OCI-LY3 (cell line): ENCODE results near the gene IL4I1.

ENCODE experiments used
- H2AFZ ChIP-seq: fragments of 200-600, 300-600 bp; shearing (Covaris generic); 2 replicates; pipeline ENCODE4 v1.6.0; 2014; ENCODE audit warnings: antibody characterized with exemption, low read depth, low read length
- H3K27ac ChIP-seq: fragments of 200-600, 300-600 bp; sonication (generic); 2 replicates; pipeline ENCODE4 v1.5.1; 2014; ENCODE audit warnings: mild to moderate bottlenecking, low read length, moderate library complexity, mixed read lengths
- H3K27me3 ChIP-seq: fragments of 200-600, 300-600 bp; sonication (generic); 2 replicates; pipeline ENCODE4 v1.6.1; 2014; ENCODE audit warnings: low read depth, low read length, mixed read lengths
- H3K36me3 ChIP-seq: fragments of 200-600, 300-600 bp; sonication (generic); replicated peaks from 2 replicates; pipeline ENCODE3; 2014; ENCODE audit warnings: low read depth, low read length, mixed read lengths
- H3K4me1 ChIP-seq: fragments of 300-600, 200-600 bp; sonication (generic); 2 replicates; pipeline ENCODE4 v1.6.1; 2014; ENCODE audit warnings: low read length, mixed read lengths
- H3K4me2 ChIP-seq: fragments of 200-600, 300-600 bp; sonication (generic); 2 replicates; pipeline ENCODE4 v1.6.1; 2014; ENCODE audit warnings: low read length, mixed read lengths
- H3K4me3 ChIP-seq: fragments of 300-600, 200-600 bp; sonication (generic); 2 replicates; pipeline ENCODE4 v1.5.1; 2014; ENCODE audit warnings: antibody characterized with exemption, mild to moderate bottlenecking, low read length, moderate library complexity
- H3K79me2 ChIP-seq: fragments of 300-600, 200-600 bp; shearing (Covaris generic); 2 replicates; pipeline ENCODE4 v1.6.1; 2014; ENCODE audit warnings: mild to moderate bottlenecking, low read length, mixed read lengths
- H3K9ac ChIP-seq: fragments of 300-600, 200-600 bp; shearing (Covaris generic); 2 replicates; pipeline ENCODE4 v1.6.0; 2014; ENCODE audit warnings: mild to moderate bottlenecking, low read length, moderate library complexity
- H3K9me3 ChIP-seq: fragments of 200-600, 300-600 bp; shearing (Covaris generic); 2 replicates; pipeline ENCODE4 v1.6.1; 2014; ENCODE audit warnings: low read length, mixed read lengths; ENCODE audit not compliant: insufficient read depth
- H4K20me1 ChIP-seq: fragments of 200-600, 300-600 bp; sonication (generic); 2 replicates; pipeline ENCODE4 v1.6.1; 2016; ENCODE audit warnings: low read length, mixed read lengths; ENCODE audit not compliant: insufficient read depth
- EZH2phosphoT487 ChIP-seq: fragments of 200-600 bp; shearing (Covaris generic); IDR thresholded peaks from 2 replicates; pipeline ENCODE4 v1.6.1; 2018; ENCODE audit warnings: antibody characterized with exemption, mixed run types, low read depth
- TF ChIP-seq, protein P1 (sequence below): fragments of 200-600, 300-600 bp; sonication (generic); IDR thresholded peaks from 2 replicates; pipeline ENCODE4 v1.5.1; 2014; ENCODE audit warnings: antibody characterized with exemption, low read length, low read depth

IL4I1 gene

DNA sequence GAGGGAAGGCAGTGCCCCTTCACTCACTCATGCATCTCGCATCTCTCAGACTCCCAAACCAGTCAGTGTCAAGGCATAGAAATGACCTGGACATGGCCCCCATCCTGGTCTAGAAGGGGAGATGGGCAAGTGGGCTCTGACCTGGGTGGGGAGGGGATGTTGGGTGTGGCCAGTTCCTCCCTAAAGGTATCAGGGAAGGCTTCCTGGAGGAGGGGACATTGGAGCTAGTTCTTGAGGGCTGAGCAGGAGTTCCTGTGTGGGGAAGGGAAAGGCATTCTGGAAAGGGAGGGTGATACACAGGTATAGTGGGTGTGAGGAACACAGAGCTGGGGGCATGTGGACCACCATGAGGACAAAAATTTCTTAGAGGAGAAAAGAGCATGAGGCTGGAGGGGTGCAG is 4.0 kb downstream of the IL4I1 start:
- H3K4me2 ChIP-seq, result peak overlapping the region; percentile 57
- H3K4me1 ChIP-seq, result peaks cover 74% of the 10 kb centered on the region

DNA sequence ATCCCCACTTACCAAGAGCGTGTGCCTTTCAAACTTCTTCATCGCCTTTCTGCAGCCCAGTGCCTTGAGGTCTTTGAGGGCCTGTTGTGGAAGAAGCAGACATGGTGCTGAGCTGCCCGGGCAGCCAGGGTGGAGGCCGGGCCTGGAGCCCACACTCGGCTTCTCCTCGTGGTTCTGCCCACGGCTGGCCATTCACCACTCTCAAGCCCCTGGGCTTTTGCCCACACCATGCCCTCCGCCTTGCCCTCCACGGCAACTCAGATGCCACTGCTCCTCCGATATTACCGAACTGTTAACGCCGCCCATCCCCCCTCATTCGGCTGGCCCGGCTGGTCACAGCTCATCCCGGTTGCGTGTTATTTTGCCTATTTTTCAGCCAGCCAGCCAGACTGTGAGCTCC is 5.3 kb downstream of the IL4I1 start:
- Histone ChIP-seq H3K36me3 (peaks cover 69% of the 10 kb centered on the region), H3K9me3 (no peaks in the 10 kb centered on the region), H4K20me1 (peaks cover 41% of the 10 kb centered on the region), H3K4me3 (no peak overlapping the region), H3K4me1 (peaks cover 76% of the 10 kb centered on the region), H3K4me2 (peak overlapping the region; percentile 16; the same call in 1 of the 2 replicates), H3K79me2 (peaks cover 39% of the 10 kb centered on the region), H2AFZ (no peak overlapping the region), H3K9ac (no peak overlapping the region), H3K27ac (peak overlapping the region; percentile 28), H3K27me3 (no peaks in the 10 kb centered on the region)
- TF ChIP-seq, protein P1, sequence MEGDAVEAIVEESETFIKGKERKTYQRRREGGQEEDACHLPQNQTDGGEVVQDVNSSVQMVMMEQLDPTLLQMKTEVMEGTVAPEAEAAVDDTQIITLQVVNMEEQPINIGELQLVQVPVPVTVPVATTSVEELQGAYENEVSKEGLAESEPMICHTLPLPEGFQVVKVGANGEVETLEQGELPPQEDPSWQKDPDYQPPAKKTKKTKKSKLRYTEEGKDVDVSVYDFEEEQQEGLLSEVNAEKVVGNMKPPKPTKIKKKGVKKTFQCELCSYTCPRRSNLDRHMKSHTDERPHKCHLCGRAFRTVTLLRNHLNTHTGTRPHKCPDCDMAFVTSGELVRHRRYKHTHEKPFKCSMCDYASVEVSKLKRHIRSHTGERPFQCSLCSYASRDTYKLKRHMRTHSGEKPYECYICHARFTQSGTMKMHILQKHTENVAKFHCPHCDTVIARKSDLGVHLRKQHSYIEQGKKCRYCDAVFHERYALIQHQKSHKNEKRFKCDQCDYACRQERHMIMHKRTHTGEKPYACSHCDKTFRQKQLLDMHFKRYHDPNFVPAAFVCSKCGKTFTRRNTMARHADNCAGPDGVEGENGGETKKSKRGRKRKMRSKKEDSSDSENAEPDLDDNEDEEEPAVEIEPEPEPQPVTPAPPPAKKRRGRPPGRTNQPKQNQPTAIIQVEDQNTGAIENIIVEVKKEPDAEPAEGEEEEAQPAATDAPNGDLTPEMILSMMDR, result no peak
- TF ChIP-seq EZH2phosphoT487, result no peak

More for the DNA sequence above, 4.0 kb downstream of the IL4I1 start:
- Histone ChIP-seq H3K27me3 (no peaks in the 10 kb centered on the region), H3K79me2 (peaks cover 44% of the 10 kb centered on the region), H3K4me3 (peak overlapping the region; percentile 64), H4K20me1 (peaks cover 41% of the 10 kb centered on the region), H3K36me3 (peaks cover 66% of the 10 kb centered on the region), H3K9ac (peak overlapping the region; percentile 50; the same call in 1 of the 2 replicates), H2AFZ (no peak overlapping the region), H3K9me3 (no peaks in the 10 kb centered on the region), H3K27ac (peak overlapping the region; percentile 87)
- TF ChIP-seq, protein P1, result no peak
- no peak for TF ChIP-seq EZH2phosphoT487

DNA sequence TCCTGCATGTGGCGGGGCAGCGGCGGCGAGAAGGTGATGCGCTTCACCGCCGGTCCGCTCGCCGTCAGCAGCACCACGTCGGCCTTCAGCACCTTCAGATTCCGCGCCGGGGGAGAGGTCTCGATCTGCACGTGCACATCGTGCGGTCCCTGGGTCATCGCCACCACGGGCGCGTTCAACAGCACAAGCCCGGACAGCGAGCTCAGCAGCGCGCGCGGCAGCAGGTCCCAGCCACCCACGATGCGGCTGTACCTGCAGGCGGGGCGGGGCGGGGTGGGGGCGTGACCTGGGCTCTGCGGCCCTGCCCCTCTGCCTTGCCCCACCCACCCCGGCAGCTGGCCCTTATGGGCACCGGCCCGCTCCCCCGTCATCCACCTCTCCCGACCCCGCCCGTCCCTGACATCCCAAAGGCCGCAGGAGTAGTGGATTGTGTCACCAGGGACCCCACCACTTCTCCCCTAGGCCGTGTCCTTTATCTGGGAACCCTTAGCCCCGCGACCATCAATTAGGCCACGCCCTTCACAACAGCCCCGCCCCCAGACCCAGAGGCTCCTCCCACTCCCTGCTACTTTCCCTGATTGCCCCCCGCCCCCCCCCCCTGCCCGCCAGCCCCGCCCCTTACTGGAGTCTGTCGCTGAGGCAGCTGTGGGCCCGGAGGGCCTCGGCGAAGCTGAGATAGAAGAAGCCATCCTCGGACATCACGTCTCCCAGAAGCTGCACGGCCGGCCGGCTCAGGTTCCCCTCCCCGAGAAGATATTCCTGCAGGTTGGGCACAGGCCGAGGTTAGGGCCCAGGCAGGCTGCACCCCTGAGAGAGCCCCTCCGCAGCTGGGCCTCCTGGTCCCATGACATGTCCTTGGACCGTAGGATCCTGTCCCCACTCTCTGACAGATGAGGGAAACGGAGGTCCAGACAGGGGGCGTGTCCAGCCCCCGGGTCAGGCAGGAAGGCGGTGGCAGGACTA is 6.1 kb downstream of the IL4I1 start:
- Histone ChIP-seq H3K4me3 (no peak overlapping the region; the same call in 1 of the 2 replicates), H3K4me2 (peak overlapping the region; percentile 16; the same call in 1 of the 2 replicates), H3K27ac (peak overlapping the region; percentile 28; the same call in 1 of the 2 replicates), H3K9me3 (no peaks in the 10 kb centered on the region), H3K9ac (no peak overlapping the region), H3K36me3 (peaks cover 65% of the 10 kb centered on the region), H3K27me3 (no peaks in the 10 kb centered on the region), H2AFZ (no peak overlapping the region), H3K79me2 (peaks cover 31% of the 10 kb centered on the region), H3K4me1 (peaks cover 76% of the 10 kb centered on the region), H4K20me1 (peaks cover 41% of the 10 kb centered on the region)
- TF ChIP-seq, protein P1, result no peak
- no peak for TF ChIP-seq EZH2phosphoT487

DNA sequence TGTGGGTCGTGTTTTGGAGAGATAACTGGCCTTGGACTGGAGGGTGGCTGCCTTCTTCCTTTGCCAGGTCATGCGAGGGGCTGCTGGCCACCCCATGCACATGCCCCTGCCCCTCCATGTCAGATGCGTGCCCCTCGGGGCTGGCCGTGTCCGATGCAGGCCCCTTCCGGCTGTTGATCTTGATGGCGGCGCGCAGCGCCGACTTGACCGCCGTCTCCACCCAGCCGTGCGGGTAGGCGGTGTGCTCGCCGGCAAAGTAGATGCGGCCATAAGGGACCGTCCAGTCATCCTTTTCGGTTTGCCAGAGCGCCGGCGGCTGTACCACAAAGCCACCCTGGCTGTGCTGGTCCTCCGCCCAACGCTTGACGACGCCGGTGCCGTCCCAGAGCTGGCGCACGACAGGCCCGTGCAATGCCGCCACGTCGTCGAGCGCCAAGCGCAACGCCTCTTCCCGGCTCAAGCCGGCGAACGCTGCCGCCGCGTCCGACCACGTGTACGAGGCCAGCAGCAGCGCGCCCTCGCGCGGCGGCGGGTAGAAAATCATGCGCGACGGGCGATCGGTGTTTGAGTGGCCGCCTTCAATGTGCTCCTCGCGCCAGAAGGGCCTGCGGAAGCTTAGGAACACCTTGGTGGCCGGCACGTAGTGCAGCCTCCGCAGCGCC is 6.9 kb downstream of the IL4I1 start:
- peaks cover 58% of the 10 kb centered on the region for H3K36me3 ChIP-seq
- peaks cover 23% of the 10 kb centered on the region for H3K79me2 ChIP-seq
- peak overlapping the region; percentile 78 for H3K27ac ChIP-seq
- H3K27me3 ChIP-seq, result no peaks in the 10 kb centered on the region
- no peak overlapping the region; the same call in 1 of the 2 replicates for H3K4me3 ChIP-seq
- TF ChIP-seq, protein P1, result no peak
- no peak for TF ChIP-seq EZH2phosphoT487
- H3K9ac ChIP-seq, result no peak overlapping the region
- H3K9me3 ChIP-seq, result no peaks in the 10 kb centered on the region
- peaks cover 69% of the 10 kb centered on the region for H3K4me1 ChIP-seq
- peaks cover 41% of the 10 kb centered on the region for H4K20me1 ChIP-seq
- H2AFZ ChIP-seq, result no peak overlapping the region
- H3K4me2 ChIP-seq, result peak overlapping the region; percentile 56
